Skeletal muscle cell (primary cell): ENCODE results near the gene PRPF19.
A peak's percentile ranks its signal among the peaks of the same experiment; 100 is the strongest.

ENCODE experiments used
- DNase-seq: peaks from one replicate; pipeline ENCODE4 v3.0.0-alpha.2; 2010; ENCODE audit warnings: low read depth
- H3K4me3 ChIP-seq: 2 replicates; pipeline ENCODE4 v1.5.1; 2011; ENCODE audit warnings: low read depth, mild to moderate bottlenecking, control low read depth, low read length, moderate library complexity

The PRPF19 gene

DNA sequence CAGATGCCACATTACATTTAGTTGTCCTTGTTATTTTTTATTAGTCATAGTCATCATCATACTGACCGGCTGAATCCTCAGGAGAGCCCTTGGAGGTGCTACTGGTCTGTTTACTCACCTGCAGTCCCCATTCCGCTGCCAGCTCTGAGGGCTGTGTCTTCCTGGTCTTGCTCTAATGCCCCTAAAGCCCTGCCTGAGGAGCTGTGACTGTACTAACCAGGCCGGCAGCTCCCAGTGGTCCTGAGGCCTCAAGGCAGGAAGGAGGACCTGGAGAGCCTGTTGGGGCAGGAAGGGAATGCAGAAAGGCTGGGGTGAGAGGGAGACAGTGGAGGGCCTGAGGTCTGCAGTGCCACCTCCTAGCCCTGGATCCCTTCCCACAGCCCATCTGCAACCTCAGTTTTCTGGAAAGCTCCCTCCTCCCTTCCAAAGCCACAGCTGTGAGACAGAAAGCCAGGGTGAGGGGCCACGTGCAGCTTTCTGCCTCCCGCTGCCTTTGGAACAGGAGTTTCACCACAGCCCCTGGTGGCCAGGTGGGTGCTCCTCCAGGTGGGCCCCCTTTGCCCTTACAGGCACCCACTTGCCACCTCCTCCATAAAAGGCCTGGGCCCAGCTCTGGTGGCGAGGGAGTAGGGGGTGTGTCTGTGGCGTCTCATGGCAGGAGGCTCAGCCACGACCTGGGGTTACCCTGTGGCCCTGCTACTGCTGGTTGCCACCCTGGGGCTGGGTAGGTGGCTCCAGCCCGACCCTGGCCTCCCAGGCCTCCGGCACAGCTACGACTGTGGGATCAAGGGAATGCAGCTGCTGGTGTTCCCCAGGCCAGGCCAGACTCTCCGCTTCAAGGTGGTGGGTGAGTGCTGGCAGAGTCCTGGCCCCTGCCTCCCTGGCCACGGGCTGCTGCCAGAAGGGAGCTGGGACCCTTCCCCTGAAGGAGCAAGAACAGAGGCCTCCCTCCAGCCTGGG, 39.2 kb downstream of the PRPF19 start, which contains the start of gene ZP1:
Gene ZP1 (plus strand): TSS at position 632 of the 960 bp plus-strand sequence. CDS start 20 bp downstream, at position 652.
- no peak within 1 kb of the TSS for H3K4me3 ChIP-seq
- DNase-seq: no peak

DNA sequence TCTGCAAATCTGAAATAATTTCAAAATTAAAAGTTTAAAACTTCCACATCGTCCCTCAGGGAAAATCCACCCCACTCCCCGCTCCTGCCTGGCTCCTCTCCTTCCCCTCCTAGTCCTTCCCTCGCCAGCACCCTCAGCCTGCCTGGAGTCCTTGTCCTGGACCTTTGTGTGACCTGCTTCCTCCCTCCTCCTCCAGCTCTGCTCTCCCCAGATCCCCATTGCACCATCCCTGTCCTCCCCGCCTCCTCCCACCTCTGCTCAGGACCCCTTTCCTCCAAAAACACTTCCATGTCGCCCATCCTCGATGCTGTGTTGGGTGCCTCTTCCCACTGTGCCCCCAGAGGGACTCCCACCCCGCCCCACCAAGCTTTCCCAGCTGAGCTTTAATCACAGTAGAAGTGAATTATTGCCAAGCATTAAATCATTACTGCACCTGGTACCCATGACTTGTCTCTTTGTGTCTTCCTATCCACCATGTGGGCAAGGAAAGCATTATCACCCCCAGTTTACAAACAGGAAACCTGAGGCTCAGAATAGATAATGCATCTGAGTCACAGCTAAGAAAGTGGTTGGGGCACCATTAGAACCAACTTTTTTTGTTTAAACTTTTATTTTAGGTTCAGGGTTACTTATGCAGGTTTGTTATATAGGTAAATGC, 41.4 kb downstream of the PRPF19 start:
- no peak overlapping the region for H3K4me3 ChIP-seq
- DNase-seq: no peak

DNA sequence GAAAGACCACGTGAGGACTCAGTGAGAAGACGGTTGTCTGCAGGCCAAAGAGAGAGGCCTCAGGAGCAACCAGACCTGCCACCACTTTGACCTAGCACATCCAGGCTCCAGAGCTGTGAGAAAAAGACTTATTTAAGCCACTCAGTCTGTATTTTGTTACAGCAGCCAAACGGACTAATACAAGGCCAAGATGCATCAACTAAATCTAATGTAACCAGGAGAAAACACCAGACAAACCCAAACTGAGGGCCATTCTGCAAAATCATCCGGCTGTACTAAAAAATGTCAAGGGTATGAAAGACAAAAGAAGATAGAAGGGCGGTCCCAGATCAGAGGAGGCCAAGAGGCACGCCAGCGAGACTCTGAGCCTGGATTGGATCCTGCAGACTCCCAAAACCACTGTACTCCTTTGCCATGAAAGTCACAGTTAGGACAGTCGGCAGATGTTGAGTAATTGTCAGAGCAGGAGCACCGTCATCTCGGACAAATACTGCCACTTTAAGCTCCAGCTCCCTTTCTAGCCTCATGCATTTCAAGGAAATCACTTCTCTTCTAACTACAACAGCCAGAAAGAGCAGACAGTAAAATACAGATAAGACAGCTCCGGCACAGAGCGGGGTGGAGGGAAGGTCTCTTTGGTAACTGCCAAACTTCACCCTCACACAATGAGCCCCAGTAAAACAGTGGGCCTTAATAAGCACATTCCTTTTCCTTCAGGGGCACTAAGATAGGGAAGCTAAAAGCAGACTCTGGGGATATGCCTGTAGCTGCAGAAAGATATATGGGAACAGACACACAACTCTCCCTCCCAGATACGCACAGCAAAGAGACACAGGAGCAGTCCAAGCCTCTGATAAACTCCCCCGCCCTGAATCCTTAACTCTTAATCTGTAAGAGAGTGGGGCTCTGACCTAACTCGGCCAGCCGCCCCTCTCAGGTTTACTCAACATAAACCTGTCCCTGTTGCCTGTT, 42.5 kb downstream of the PRPF19 start:
- H3K4me3 ChIP-seq: no peak overlapping the region
- DNase-seq: no peak

DNA sequence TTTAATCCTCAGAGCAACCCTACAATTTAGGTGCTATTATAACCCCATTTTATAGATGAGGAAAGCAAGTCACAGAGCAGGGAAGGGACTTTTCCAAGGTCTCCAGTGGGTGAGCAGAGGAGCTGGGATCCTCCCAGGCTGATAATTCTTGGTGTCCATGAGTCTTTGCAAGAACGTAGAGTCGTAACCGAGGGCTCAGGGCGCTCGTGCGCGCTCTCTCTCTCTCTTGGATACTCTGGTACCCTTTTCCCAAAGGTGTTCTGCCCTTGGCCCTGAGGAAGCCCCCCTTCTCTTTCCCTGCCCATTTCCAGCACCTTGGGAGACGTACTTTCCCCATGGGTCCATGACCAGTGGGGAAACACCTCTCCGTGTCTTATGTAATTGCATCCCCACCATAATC, 44.2 kb downstream of the PRPF19 start:
- H3K4me3 ChIP-seq: no peak overlapping the region
- no peak for DNase-seq

DNA sequence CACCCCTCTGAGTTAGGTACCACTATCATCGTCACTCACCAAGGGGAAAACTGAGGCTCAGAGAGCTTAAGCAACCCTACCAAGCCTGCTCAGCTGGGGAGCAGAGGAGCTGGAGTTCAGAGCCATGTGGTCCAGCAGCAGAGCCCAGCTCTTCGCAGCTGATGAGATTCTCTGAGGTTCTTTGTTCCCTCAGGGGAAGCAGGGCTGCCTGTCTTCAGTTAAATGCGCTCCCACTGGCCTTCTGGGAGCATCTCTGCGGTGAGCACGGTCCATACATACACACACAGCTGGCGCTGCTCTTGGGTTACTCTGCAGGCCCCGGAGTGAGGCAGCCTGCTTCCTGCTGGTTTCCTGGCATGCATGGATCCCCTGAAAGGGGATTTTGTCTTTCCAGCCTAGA, 45.4 kb downstream of the PRPF19 start:
- peak; percentile 69 for DNase-seq
- no peak overlapping the region for H3K4me3 ChIP-seq

DNA sequence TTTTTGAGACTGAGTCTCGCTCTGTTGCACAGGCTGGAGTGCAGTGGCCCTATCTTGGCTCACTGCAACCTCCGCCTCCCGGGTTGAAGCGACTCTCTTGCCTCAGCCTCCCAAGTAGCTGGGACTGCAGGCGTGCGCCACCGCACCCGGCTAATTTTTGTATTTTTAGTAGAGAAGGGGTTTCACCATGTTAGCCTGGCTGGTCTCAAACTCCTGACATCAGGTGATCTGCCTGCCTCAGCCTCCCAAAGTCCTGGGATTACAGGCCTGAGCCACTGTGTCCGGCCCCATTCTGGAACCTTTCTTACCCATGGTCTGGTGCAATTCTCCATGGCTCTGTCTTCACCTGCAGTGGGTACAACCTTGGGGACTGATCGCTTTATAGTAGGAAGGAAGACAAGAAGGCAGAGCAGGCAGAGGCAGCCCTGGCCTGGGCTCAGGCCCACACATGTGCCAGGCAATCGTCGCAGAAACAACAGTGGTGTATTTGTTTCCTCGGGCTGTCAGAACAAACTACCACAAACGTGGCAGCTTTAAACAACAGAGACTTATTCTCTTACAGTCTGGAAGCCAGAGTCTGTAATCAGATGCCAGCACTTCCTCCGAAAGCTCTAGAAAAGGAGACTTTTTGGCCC, 46.7 kb downstream of the PRPF19 start:
- DNase-seq: no peak
- no peak overlapping the region for H3K4me3 ChIP-seq

DNA sequence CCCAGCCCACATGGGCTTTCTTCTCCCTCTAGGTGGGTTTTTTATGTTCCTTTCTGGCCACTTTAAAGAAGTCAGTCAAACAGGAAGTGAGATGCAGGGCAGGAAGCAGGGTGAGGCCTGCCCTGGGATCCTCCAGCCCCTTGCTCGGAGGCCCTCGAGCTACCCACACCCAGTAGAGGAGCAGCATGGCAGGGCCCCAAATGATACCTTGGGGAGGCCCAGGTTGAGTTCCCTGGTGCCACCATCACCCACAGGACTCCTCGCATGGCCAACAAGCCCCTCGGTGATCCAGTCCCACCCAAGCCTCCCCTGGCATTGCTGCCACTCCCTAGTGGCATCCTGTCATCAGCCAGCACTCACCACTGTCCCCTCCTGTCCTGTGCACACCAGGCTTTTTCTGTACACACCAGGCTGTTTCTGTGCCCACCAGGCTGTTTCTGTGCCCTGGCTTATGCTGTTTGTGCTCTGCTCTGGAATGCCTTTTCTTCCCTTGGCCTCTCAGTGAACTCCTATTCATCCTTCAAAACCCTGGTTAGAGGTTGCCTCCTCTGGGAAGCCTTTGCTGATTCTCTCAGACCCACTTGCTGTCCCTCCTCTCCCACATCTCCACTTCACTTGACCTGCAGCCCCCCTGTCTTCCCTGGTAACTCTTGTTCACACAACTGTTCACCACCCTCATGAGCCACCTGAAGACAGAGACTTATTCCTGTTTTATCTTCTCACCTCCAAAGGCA, 47.5 kb downstream of the PRPF19 start:
- no peak for DNase-seq
- no peak overlapping the region for H3K4me3 ChIP-seq

DNA sequence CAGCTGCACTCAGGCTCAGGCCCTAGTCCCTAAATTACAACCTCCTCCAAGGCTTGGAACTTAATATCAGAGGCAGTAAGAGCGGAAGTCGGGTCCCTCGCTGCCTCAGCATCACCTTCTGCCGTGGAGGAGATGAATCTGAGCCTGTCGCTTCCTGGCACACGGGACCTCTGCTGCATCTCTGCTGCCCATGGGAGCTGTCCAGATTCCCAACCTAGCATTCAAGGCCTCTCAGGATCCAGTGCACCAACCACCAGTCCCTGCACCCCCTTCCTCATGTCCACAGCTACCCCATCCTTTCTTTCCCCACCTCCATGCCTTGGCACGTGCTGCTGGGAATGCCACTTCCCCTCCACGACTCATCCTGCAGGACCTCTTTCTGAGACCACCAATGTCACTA, 48.1 kb downstream of the PRPF19 start:
- H3K4me3 ChIP-seq: no peak overlapping the region
- DNase-seq: no peak

DNA sequence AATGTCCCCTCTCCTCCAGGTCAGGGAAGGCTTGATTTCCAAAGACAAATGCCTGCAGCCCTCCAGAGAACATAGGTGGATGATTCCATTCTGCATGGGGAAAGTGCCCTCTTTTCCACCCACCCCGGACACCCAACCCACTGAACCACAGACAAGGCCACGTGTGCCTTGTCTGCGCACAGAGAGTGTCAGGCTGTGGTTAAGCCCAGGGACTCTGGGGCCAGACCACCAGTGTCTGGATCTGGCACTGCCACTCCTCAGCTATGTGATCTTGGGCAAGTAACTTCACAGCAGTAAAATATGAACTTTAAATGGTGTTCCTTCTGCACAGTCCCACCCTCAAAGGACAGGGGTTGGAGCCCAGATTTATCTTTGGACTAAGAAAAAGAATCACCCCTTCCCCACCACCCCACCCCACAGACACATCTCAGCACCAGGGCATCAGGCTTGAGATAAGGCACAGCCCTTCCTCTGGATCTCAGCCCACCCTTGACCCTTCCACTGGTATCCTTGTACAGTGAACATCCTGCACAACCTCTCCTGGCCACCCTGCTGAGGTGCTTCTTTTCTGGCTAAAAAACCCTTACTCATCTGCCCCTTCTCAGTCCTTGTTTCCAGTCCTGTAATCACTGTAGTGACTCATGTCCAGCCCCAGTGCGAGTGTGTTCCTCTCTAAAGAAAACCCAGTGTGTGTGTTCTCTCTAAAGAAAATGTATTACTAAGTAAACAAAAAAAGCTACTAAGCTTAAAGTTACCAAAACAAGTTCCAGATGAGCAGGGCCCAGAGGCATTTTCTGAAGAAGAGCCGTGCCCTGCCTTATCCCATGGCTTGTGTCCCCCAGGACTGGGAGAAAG, 48.8 kb downstream of the PRPF19 start:
- no peak overlapping the region for H3K4me3 ChIP-seq
- DNase-seq: no peak

DNA sequence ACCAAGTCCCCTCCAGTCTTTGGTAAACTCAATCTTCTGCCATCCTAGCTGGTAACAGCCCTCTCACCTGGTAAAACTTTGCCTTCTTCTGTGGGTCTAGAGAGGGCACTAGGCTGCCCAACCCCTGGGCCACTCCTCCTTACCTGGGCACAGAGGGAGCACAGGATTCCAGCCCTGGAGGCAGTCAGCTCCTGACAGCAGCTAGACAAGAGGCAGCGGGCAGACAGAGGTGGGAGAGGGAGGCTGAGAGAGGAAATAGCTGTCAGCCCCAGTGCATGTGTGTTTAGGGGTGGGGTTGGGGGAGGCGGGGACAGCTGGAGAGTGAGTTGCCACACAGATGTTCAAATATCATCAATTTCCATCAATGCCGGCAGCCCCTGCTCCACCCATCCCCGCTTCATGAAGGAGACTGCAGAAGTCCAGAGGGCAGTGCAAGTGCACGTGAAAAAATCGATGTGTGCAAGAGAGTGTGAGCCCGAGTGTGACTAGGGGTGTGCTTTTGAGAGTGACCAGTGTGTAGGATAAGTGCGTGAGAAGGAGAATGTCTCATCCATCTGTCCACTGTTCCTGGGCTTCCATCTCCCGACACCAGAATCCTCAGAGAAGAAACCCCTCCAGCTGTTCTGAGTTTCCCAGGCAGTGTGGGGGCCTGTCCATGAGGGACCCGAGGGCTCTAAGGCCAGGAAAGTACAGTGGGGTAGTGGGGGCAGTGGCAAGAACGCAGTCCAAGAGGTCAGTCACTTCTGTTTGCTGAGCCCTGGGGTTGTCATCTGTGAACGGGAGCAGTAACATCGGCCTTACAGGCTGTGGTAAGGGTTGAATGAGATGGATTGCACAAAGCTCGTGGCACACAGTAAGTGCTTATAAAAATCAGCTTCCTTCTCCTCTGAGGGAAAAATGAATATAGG, 50.4 kb downstream of the PRPF19 start, which contains the start of gene PTGDR2:
Gene PTGDR2 (minus strand): TSS at position 225 of the 908 bp plus-strand sequence. CDS start 2,228 bp downstream, outside the sequence.
- DNase-seq: no peak
- no peak within 1 kb of the TSS for H3K4me3 ChIP-seq

DNA sequence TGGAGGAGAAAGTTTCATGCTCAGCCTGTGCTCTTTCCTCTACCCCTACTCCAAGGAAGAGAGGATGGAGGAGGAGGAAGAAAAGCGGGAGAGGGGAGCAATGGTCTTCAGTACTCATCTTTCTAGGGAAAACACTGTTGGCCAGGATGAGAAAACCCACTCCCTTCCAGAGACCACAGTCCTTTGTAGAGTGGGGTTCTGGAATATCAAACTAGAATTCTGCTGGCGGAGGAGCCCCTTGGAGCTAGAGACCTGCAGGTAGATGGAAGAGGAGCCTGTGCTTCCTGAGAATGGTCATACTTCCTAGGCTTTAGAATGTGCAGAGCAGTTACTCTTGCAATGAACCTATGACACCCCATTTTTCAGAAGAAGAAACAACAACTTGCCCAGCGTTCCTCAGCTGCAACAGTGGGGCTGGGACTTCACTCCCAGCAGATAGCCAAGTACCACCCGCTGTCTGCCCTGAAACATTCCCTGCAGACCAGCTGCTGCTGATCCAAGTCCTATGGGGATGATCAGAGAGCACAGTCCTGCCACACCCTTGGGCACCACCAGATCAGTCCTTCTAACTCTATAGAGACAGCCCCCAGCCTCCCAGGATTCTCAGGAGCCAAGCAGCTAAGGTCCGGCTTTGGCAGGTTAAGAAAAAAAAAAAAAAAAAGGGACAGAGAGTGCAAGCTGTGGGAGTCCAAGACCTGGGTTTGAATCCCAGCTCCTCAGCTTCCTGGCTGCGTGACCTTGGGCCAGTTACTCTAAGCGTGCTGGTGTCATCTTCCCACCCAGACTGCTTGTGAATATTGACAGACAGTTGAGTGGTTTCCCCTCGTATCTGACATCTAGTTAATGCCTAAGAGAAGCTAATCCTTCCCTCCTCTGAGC, 51.3 kb downstream of the PRPF19 start:
- no peak for DNase-seq
- H3K4me3 ChIP-seq: no peak overlapping the region

DNA sequence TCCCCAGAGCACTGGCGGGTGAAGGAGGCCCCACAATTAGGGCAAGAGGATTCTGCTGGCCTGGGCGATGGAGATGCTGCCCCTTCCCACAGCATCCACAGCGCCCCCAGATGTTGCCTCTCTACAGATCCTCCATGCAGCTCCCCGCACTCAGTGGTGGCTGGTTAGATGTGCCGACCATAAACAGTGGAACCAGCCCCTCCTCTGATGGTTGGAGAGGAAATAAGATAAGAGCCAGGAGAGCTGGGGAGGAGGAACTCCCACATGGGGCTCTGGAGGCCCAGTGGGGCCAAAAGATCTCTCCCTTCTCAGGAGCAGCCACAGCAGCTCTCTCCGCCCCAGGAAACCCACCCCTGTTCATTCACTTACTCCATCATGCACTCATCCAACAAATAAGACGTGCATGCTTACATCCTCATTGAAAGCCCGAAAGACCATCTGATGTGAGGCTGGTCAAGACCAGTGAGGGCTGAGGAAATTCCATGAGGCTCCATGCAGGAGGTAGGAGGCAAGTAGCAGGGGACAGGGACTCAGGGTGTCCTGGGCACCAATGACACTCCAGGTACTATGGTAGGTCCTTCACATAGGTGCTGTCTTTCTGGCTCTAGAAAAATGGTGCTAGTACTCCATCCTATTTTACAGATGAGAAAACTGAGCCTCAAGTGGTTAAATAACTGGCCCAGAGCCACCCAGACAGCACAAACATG, 52.1 kb downstream of the PRPF19 start:
- no peak overlapping the region for H3K4me3 ChIP-seq
- no peak for DNase-seq

DNA sequence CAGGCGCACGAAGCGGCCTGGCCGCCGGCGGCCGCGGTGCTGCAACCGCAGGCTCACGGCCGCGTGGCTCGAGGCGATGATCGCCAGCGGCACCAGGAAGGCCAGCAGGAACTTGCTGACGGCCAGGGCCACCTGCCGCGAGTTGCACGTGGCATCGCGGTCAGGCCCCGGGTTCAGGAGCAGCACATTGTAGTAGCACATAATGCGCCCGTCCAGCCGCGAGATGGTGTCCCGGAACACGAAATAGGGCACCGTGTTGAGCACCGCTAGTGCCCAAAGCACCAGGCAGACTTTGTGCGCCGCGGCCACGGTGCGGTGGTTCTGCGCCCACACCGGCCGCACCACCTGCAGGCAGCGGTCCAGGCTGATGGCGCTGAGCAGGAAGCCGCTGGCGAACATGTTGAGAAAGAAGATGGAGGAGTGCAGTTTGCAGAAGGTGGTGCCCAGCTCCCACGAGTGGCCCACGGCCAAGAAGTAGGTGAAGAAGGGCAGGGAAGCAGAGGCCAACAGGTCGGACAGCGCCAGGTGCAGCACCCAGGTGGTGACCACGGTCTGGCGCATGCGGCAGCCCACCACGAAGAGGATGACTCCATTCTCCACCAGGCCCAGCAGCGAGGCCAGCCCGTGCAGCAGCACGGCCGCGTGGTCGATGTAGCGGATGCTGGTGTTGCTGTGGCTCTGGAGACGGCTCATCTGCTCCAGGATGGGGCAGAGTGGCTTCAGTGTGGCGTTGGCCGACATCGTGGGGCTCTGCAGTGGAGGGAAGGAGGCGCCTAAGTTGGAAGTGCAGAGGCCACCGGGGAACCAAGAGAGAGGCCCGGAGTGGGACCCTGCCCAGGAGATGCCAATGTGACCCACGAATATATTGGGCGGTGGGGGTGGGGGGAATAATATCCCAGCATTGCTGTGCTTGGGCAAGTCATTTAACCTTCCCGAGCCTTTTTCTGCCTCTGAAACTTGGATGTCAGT, 53.1 kb downstream of the PRPF19 start:
- H3K4me3 ChIP-seq: no peak overlapping the region
- no peak for DNase-seq
